Measurements from ENCODE around the gene MRPL11.

The MRPL11 gene

DNA sequence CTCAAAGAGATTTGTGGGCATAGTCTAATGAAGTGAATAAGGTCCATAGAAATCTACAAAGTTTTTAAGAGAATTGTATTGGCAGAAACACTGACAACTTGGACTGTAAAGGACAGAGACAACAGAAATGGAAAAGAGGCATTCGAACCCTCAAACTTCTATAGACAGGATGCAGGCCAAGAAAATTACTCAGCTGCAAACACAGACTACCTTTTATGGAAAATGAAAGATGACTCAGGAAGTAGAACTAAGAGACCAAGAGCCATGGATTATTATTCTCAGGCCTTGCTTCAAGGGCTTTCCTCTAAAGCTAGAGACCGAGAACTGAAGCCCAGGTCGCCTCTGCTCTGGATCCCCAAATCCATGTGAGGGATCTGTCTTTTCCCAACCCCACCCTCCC, 24.3 kb upstream of the MRPL11 start:
- CTCF ChIA-PET, result interaction anchor here (1.0 to 1.6 kb wide), 3 partner anchors 17 to 77 kb away, joined by 4 to 5 read pairs (median 5); partner anchors contain the start of gene DPP3

GRCh38 chr11:66462010-66462409, 23.4 kb upstream of the MRPL11 start:
- ChIA-PET POLR2A (no interaction called here), CTCF (interaction anchor here (0.9 to 1.6 kb wide), 5 partner anchors 10 to 76 kb away, joined by 3 to 7 read pairs (median 3); partner anchors contain the start of gene MRPL11)
- DNase-seq (ENCODE audit: extremely low spot score), result no peak
- TF ChIP-seq, protein P1, sequence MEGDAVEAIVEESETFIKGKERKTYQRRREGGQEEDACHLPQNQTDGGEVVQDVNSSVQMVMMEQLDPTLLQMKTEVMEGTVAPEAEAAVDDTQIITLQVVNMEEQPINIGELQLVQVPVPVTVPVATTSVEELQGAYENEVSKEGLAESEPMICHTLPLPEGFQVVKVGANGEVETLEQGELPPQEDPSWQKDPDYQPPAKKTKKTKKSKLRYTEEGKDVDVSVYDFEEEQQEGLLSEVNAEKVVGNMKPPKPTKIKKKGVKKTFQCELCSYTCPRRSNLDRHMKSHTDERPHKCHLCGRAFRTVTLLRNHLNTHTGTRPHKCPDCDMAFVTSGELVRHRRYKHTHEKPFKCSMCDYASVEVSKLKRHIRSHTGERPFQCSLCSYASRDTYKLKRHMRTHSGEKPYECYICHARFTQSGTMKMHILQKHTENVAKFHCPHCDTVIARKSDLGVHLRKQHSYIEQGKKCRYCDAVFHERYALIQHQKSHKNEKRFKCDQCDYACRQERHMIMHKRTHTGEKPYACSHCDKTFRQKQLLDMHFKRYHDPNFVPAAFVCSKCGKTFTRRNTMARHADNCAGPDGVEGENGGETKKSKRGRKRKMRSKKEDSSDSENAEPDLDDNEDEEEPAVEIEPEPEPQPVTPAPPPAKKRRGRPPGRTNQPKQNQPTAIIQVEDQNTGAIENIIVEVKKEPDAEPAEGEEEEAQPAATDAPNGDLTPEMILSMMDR (IDR thresholded peaks at IDR 0.05; ENCODE audit: control extremely low read depth, extremely low read depth, low read depth, missing control alignments), result no peak

More for the DNA sequence above, 24.3 kb upstream of the MRPL11 start:
- POLR2A ChIA-PET, result no interaction called here
- TF ChIP-seq, protein P1 (IDR thresholded peaks at IDR 0.05; ENCODE audit: control extremely low read depth, extremely low read depth, low read depth, missing control alignments), result no peak
- no peak for DNase-seq (ENCODE audit: extremely low spot score)

DNA sequence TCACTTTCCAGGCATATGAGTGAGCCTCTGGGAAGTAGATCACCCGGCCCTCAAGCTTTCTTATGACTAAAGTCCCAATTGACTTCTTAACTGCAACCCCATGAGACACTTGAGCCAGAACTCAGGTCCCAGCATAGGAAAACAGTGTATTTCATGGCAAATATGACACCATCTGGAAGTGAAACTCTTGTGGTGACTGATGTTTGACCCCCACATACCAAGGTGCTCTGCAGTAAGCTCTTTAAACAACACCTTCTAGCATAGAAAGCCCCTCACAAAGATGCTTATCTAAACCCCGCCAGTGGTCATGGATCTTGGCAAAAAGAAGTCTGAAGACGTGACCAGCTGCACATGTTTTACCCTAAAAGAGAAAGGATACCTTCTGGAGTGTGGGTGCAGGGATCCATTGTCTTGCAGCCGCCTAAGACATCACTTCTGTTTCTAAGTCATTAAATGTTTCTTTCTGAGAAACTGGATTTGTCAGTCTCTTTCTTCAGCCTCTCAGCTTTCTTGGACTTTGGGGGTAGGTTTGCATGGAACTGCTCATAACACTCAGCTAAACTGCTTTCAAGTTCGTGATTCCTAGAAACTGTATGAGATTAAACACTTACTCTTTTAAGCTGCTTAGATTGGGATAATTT, 20.6 kb upstream of the MRPL11 start:
- TF ChIP-seq, protein P1 (IDR thresholded peaks at IDR 0.05; ENCODE audit: control extremely low read depth, extremely low read depth, low read depth, missing control alignments), result no peak
- ChIA-PET POLR2A (interaction anchor here (0.8 kb wide), 1 partner anchor 21 kb away, joined by 3 read pairs; the partner anchor contains the start of gene DPP3), CTCF (interaction anchor here (1.1 to 2.8 kb wide), 5 partner anchors 10 to 219 kb away, joined by 3 to 19 read pairs (median 5); partner anchors contain the start of gene MRPL11)
- DNase-seq (ENCODE audit: extremely low spot score), result peak; percentile 39

DNA sequence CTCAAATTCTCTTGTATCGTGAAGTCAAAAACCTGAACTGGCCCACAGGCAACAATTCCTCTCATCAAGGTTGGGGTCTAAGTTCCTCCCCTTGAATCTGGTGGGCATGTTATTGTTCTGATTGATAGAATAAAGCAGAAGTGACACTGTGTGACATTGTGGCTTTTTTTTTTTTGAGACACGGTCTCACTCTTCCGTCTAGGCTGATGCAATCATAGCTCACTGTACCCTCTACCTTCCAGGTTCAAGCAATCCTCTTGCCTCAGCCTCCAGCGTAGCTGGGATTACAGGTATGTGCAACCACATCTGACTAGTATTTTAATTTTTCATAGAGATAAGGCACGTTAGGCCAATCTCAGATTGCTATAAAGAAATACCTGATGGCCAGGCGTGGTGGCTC, 19.2 kb upstream of the MRPL11 start:
- TF ChIP-seq, protein P1 (IDR thresholded peaks at IDR 0.05; ENCODE audit: control extremely low read depth, extremely low read depth, low read depth, missing control alignments), result no peak
- ChIA-PET POLR2A (no interaction called here), CTCF (interaction anchor here (0.5 to 2.8 kb wide), 4 partner anchors 19 to 221 kb away, joined by 3 to 19 read pairs (median 4); partner anchors contain the start of gene MRPL11)
- no peak for DNase-seq (ENCODE audit: extremely low spot score)

GRCh38 chr11:66454828-66455227, 16.2 kb upstream of the MRPL11 start:
- ChIA-PET POLR2A (no interaction called here), CTCF (interaction anchor here (1.3 to 3.5 kb wide), 3 partner anchors 15 to 24 kb away, joined by 3 to 11 read pairs (median 11); partner anchors contain the start of genes DPP3 and MRPL11)

GRCh38 chr11:66454247-66454646, 15.6 kb upstream of the MRPL11 start:
- DNase-seq (ENCODE audit: extremely low spot score), result no peak
- POLR2A ChIA-PET, result no interaction called here
- TF ChIP-seq, protein P1 (IDR thresholded peaks at IDR 0.05; ENCODE audit: control extremely low read depth, extremely low read depth, low read depth, missing control alignments), result no peak
- CTCF ChIA-PET, result interaction anchor here (1.3 to 3.5 kb wide), 3 partner anchors 14 to 25 kb away, joined by 3 to 11 read pairs (median 11); partner anchors contain the start of genes DPP3 and MRPL11

More at GRCh38 chr11:66454828-66455227, 16.2 kb upstream of the MRPL11 start:
- TF ChIP-seq, protein P1 (IDR thresholded peaks at IDR 0.05; ENCODE audit: control extremely low read depth, extremely low read depth, low read depth, missing control alignments), result no peak
- no peak for DNase-seq (ENCODE audit: extremely low spot score)

All from GM10248 (cell line).